NCI-H510A treated with DMSO at 0.1 percent for 48 hours (cell line): ENCODE results near the gene GABPB1.

ENCODE experiments used
- DNase-seq: peaks from one replicate; lab custom pipeline; 2025; lab: John Stamatoyannopoulos, UW

Gene GABPB1

DNA sequence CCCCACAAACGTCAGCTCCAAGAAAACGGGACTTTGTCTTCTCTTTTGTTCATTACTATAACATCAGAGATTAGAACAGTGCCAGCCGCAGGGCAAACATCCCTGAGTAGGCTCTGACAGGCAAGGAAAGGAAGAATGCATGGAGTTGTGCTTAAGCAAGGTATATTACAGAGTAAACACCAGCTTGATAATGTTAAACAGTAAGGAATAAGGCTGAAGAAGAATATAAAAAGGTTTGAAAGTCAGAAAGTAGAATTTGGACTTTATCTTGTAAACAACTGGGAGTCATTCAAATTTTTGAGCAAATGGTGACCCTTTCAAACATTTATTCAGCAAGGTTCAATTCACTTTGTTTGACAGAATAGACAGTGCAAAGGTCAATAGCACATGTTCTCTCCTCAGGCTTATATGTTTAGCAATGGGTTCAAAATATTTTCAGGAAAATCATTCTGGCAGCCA lies 11.0 kb downstream of the GABPB1 start:
- DNase-seq, result no peak

DNA sequence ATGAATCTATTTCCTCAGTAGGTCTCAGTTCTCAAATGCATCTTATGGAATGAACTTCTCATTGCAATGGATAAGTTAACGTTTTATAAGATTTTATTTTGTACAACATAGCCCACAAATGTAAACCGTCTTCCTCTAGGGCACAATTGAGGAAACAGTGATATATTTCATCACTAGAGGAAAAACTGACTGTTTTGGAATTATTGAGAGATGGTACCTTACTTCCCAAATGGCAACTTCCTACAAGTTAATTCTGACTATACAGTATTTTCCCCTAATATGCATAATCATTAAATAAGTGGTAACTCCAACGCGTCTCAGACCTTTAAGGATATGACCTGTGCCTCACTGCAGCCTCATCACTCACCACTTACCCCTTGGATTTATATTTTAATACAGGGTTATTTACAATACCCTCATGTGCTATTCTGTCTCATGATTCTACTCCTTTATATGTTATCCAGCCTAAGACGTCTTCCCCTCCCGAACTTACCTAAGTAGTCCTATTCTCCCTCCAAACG lies 13.3 kb downstream of the GABPB1 start:
- no peak for DNase-seq

DNA sequence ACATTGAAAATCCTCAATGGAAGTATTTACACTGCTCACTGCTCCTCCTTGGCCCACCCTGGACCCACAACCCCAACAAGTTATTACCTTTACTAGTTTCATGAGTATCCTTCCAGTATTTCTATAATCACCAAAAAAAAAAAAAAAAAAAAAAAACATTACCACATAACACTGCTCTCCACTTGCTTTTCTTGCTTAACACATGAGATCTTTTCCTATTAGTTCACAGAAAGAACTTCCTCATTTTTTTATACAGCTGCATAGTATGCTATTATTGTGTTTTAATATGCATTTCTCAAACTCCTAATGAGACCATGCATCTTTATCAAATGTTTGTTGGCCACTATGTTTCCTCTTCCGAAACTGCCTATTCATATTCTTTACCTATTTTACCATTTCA lies 14.6 kb downstream of the GABPB1 start:
- no peak for DNase-seq

DNA sequence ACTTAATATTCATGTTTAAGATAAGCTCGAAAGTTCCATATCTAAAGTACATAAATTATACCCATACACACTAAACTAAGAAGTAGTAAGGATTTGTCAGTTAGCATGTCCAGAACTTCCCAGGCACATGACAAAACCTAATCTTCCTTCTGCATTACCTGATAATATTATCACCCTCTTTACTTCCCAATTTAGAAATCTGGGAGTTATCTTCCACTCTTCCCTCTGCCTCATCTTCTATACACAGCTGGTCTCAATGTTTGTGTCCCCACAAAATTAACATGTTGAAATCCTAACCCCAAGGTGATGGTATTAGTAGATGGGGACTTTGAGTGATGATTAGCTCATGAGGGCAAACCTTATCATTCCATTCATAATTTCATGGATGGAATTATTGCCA lies 15.3 kb downstream of the GABPB1 start:
- no peak for DNase-seq

DNA sequence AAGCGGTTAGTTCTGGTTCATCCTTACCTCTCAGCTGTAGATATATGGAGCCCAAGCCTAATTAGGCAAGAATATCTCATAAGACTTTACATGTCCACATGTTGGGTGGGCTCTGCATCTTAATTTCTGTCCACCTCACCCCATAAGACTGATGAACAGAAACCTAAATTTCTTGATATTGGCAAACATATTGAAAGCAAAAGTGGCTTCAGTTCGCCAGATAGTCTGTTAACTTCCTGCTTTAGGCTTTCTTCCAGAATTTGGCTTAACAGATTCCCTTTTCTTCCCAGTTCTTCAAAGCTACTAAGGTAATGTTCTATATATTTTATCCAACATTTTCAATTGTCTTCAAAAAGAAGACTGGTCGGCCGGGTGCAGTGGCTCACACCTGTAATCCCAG lies 19.7 kb downstream of the GABPB1 start:
- no peak for DNase-seq

DNA sequence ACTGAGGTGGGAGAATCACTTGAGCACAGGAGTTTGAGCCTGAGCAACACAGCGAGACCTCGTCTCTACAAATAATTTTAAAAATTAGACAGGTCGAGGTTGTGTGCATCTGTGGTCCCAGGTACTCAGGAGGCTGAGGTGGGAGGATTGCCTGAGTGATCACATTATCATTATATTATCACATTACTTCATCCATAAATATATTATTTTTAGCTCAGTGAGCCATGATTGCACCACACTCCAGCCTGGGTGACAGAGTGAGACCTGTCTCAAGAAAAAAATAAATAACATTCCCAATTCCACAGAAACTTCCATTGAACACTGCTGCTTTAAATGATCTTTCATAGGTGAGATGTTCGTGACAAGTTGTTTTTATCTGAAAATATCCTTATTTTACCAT lies 21.8 kb downstream of the GABPB1 start:
- DNase-seq, result no peak

DNA sequence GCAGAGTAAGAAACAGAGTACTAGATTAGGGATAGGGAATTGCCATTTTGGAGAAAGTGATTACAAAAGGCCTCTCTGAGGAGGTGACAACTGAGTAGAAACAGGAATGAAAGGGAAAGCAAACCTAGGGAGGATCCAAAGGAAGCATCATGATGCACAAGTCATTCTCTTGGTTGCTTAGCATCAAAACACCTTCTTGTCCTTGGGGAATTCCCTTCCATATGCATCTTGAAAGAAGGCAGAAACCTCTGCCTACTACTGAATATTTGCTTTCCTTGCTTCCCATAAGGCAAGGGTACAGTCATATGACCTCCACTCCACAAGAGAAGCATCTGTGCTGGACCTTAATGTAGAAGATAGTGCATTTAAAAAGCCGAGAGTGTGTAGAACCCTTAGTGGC lies 24.1 kb downstream of the GABPB1 start:
- DNase-seq, result no peak

DNA sequence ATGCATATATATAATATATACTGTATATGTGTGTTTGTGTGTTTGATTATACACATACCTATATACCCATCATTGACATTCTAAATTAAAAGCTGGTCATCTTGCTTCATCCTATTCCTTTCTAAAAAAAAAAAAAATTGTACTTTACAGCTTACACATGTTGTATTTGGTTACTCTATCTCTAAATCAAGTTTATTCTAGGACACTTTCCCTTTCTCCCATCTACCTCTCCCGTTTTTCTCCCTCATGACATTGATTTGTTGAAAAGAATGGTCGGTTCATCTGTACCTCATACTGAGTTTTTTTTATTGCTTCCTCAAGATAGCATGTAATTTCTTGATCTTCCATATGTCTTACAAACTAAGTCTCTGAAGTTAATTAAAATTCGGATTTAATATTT lies 26.9 kb downstream of the GABPB1 start:
- no peak for DNase-seq

DNA sequence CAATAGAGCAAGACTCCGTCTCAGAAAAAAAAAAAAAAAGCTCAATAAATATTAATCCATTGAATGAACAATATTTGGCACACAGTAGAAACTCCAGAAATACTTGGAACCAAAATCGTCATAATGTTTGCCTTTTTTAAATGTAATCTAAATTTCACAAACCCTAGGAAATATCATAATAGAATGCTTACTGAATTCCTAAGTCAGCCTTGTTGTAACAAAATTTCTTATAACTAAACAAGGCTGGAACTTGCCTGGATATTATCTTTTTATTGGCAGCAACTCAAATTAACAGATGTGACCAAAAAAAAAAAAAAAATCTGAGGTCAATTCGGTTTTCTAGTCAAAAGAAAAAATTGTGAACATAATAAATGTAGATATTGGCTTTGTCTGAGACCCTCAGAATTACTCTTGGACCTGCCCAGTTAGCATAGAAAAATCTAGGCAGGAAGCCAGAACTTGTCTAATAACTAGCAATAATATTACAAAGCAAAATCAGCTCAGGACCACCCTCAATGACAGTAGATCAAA lies 33.3 kb downstream of the GABPB1 start:
- no peak for DNase-seq

DNA sequence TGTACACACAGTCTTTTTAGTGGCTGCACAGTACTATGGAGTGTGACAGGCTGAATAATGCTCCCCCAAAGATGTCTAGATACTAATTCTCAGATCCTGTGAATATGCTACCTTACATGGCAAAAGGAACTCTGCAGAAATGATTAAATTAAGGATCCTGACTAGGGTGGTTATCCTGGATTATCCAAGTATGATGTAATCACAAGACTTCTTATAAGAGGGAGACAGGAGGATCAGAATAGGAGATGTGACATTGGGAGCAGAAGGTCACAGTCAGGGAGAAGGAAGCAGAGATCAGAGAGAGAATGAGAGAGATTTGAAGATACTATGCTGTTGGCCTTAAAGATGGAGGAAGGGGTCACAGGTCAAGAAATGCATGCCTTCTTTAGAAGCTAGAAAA lies 34.5 kb downstream of the GABPB1 start:
- no peak for DNase-seq

DNA sequence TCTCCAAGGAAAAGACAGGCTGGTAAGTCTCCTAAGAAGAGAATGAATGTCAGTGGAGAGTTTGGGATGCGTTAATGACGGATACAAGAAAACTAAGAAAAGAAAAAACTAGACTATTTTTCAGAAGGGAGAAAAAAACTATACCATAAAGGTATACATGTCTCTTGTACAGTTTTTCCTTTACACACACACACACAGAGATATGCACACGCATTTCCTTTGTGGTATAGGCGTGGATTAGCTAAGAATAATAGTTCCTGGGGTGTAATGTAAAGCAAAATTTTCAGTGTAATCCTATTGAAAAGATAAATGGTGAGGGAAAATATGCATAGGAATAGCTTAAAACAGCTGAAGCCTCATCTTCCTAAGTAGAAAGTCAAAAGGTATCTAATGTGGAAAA lies 36.3 kb downstream of the GABPB1 start:
- no peak for DNase-seq

DNA sequence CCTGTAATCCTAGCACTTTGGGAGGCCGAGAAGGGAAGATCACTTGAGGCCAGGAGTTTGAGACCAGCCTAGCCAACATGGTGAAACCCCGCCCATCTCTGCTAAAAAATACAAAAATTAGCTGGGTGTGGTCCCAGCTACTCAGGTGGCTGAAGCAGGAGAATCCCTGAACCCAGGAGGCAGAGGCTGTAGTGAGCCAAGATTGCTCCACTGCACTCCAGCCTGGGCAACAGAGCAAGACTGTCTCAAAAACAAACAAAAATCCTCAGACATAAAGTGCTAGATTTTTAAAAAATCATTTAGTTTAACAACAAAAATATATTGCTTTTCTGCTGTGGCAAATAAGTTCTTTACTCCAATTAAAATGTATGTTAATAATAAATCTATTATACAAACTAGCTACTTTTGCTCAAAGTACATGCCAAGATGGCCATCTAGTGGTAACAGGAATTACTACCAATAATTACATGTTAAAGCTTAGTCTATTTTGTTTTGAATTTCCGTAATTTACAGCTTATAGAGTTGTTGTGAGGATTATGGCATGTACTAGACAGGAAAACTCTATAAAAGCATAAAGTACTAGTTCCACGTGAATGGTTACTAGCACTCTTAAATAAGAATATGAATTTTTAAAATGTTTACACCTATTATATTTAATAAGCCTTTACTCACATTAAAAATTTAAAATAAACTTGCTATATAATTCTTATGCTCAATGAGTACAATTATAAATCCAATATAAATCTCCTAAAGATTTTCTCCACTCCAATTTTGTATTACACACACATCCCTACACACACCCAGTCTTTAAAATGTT lies 39.0 kb downstream of the GABPB1 start:
- peak; percentile 10 for DNase-seq

DNA sequence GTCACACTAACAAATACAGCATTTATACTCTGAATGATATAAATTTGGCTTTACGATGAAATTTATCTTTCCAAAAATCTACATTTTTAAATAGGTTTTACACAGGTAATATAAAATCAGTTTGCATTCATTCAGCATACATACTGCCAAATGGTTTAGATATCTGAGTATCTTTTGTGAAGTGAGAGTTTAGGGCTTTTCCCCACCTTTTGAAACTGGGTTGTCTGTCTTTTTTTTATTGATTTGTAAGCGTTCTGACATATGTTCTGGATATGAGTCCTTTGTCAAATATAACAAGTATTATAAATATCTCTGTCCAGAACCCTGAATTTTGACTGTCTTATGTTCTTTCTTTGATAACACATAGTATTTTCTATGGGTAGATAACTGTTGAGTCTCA lies 42.4 kb downstream of the GABPB1 start:
- DNase-seq, result no peak

DNA sequence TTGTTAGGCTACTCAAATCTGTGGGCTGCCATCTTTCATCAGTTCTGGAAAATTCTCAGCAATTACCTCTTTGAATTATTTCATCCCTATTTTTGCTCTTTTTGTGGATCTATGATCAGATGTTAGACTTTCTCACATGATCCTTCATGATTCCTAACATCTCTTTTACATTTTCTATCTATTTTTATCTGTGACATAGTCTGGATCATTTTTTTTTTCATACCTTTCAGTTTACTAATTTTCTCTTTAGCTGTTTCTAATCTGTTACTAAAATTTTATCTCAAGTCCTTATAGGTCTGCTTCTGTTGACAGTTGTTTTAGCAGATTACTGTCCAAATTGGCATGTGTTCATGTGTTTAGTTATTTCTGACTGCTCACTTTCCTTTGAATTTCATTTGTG lies 47.2 kb downstream of the GABPB1 start:
- no peak for DNase-seq

DNA sequence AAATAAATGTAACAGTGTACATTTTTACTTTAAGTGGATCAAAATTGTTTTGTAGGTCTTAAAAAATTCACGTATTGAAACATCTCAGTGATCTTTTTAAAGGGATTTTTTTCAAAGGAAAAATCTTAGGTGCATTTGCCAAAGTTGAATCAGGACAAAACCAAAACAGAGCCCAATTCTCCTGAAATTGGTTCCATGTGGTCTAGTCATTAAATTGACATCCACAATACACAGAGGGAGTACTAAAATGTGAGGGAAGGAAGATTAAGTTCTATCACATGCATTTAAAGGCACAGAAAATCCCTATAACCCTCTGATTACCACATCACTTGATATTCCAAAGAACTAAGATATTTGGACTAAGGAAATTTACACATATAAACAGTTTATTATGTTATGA lies 50.2 kb downstream of the GABPB1 start:
- DNase-seq, result no peak

DNA sequence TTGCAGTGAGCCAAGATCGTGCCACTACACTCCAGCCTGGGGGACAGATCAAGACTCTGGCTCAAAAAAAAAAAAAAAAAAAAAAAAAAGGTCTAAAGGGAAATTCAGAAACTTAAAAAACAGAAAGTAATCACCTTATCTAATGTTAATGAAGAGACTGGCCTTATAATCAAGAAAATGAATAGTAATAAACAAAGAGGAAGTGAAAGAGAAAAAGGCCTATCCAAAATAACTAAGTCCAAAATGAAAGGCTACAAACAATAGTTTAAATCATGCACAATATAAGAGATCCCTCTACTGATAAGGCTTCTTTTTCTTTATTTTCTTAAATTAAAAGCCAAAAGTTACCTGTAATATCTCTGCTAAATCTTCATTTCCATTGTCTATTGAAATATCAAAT lies 52.4 kb downstream of the GABPB1 start:
- no peak for DNase-seq

DNA sequence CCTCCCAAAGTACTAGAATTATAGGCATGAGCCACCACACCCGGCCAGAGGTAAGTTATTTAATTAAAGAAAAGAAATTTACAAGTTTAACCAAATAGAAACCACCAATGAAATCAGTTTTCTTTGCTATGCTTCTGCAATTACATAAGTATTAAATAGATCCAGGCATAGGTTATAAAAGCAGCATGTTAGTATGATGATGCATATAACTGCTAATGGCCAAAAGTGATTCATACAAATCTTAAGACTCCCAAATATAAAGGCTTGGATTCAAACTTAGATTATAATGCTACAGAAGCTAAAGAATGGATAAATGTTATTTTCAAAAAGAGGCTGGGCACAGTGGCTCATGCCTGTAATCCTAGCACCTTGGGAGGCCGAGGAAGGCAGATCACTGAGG lies 56.7 kb downstream of the GABPB1 start:
- DNase-seq, result no peak

DNA sequence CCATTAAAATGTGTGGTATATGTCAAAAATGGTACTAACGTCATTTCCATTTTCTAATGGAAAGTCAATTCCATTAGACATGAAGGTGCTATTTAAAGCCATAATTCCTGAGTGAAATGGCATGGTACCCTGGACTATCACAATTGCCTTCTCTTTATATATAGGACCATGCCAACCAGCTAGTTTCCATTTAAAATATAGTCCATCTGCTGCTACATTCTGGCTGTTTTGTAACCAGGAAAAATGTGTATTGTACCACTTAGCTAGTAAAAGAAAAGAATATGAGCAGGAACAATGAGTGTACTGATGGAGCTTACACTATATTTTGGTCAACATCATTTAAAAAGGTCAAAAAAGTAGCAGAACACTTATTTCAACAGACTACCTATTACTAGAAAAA lies 59.0 kb downstream of the GABPB1 start:
- no peak for DNase-seq

DNA sequence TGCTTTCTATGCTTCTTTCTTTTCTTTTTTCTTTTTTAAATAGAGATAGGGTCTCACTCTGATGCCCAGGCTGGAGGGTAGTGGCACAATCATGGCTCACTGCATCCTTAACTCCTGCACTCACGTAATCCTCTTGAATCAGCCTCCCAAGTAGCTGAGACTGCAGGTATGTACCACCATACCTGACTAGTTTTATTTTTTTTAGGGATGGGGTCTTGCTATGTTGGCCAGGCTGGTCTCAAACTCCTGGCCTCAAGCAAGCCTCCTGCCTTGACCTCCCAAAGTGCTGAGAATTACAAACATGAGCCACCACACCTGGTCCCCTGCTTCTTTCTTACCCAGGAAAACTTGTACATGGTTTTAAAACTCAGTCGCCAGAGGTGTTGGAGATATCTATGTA lies 65.2 kb downstream of the GABPB1 start:
- DNase-seq, result no peak

DNA sequence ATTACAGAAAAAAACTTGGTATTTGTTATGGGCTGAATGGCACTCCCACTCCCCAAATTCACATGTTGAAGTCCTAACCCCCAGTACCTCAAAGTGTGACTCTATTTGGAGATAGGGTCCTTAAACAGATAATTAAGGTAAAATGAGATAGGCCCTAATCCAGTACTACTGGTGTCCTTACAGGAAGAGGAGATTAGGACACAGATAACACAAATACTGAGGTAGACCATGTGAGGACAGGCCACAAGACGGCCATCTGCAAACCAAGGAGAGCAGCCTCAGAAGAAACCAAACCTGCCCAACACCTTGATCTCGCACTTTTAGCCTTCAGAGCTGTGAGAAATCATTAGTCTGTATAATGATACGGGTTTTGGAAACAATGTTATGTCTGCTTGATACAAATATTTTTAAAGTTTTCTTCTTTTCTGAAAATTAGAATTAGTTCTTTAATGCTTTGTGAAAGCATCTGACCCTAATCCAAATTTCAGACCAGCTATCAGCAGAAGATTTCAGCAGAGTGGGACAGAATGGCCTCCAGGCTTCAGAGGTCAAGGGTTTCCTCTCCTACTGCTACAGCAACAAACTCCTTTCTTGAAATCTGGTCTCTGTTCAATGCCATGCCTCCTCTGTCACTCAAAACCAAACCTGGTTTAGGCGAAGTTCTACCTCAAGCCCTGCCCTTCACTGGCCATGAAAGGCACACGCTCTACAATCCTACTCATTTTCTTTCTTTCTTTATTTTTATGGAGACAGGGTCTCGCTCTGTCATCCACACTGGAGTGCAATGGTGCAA lies 67.5 kb downstream of the GABPB1 start:
- DNase-seq, result no peak

DNA sequence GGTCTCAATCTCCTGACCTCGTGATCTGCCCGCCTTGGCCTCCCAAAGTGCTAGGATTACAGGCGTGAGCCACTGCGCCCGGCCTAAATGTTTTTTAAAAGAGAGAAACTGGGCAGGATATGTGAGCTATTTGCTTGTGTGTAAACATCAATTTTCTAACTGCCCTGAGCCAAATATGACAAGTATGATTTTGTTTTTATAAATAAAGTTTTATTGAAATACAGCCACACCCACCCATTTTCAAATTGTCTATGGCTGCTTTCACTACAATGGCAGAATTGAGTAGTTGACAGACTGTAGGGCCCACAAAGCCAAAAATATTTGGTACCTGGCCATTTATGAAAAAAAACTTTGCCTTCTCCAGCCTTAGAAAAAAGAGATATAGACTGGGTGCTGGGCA lies 73.6 kb downstream of the GABPB1 start:
- no peak for DNase-seq

DNA sequence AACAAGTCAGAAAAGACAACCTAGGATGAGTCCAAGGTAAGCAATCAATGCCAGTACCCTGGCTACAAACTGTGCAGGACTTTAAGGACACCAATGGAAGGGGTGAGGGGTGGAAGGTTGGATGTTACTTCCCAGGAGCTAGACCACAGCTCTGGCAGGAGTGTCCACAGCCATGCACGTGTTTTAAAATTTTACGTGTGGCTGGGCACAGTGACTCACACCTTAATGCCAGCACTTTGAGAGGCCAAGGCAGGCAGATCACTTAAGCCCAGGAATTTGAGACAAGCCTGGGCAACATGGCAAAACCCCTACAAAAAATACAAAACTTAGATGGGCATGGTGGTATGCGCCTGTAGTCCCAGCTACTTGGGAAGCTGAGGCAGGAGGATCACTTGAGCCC lies 74.7 kb downstream of the GABPB1 start:
- DNase-seq, result no peak

DNA sequence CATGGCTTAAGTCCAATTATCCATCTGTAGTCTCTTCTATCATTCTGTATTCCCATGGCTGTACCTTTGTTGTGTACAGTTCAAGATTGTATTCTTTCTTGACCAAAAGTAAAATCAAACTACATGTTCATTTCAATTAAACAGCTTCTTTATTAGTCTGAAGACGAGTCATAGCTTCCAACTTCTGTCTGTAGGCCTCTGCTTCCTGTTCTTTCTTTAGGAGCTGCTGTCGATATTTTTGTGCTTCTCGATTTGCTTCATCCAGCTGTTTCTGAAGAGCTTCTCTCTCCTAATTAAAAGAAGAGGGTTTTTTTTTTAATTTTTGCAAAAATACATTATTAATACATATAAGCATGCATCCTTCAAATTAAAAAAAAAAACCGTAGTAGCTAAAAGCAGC lies 76.5 kb downstream of the GABPB1 start:
- no peak for DNase-seq
